Bladder microvascular endothelial cell (primary cell): ENCODE data around the gene TUBB2B. TPM values are rescaled to one million over a fixed set of nuclear protein-coding genes. Genes with fewer than 3 reads are reported as not detected.

Experiments used
- total RNA-seq: library from RNA; depleted of rRNA; stranded (reverse); fragments of >200 nt; gene quantifications from 2 replicates; pipeline ENCODE4 v1.2.3, GENCODE V29; 2014

The TUBB2B gene
- 3.4 and 8.1 TPM in 2 replicates for total RNA-seq

GRCh38 chr6:3227363-3228045 is at the start of gene TUBB2B:
TUBB2B (minus strand) TSS chr6:3227653; CDS start chr6:3227543, 110 bp downstream.

GRCh38 chr6:3258720-3259490 is 31.5 kb upstream of the TUBB2B start, which contains the start of gene PSMG4:
PSMG4 (plus strand) TSS chr6:3258947; CDS start chr6:3259023, 76 bp downstream.

Other genes starting within 250 kb of the TUBB2B start
- gene NQO2, start 227.8 kb downstream of the TUBB2B start, total RNA-seq, result 15.9 and 19.8 TPM in 2 replicates
- gene RIPK1, start 159.2 kb downstream of the TUBB2B start, total RNA-seq, result 19.1 and 31.5 TPM in 2 replicates
- 10.0 and 15.2 TPM in 2 replicates for gene BPHL, start 108.9 kb downstream of the TUBB2B start, total RNA-seq
- 57.5 and 91.3 TPM in 2 replicates for gene TUBB2A, start 70.1 kb downstream of the TUBB2B start, total RNA-seq
- 30.6 and 62.7 TPM in 2 replicates for gene PSMG4, start 31.3 kb upstream of the TUBB2B start, total RNA-seq
- 4.9 and 70.5 TPM in 2 replicates for gene SLC22A23, start 229.4 kb upstream of the TUBB2B start, total RNA-seq